Ascending aorta (tissue), 2 donors: ENCODE results near the gene NOD2. TPM values are rescaled to one million over a fixed set of nuclear protein-coding genes. Genes with fewer than 3 reads are reported as not detected.
A peak's percentile ranks its signal among the peaks of the same experiment; 100 is the strongest.

ENCODE experiments used
- DNase-seq, 2 donors: peaks; one replicate each; pipeline ENCODE4 v3.0.0-alpha.2; 2019; ENCODE audit warnings: low spot score in 2 of 2
- H3K27ac ChIP-seq, 2 donors: fragments of 200-600 bp; sonication (generic); one replicate each; pipeline ENCODE4 v1.5.1; 2016 to 2017; ENCODE audit warnings: mild to moderate bottlenecking in 1 of 2
- H3K27me3 ChIP-seq: fragments of 200-600 bp; sonication (generic); one replicate; pipeline ENCODE4 v1.5.1; 2017
- H3K36me3 ChIP-seq, 2 donors: fragments of 200-600 bp; sonication (generic); one replicate each; pipeline ENCODE4 v1.5.1; 2016
- H3K4me1 ChIP-seq, 2 donors: fragments of 200-600 bp; sonication (generic); one replicate each; pipeline ENCODE4 v1.5.1; 2016 to 2017; ENCODE audit warnings: mild to moderate bottlenecking in 1 of 2
- H3K4me3 ChIP-seq, 2 donors: fragments of 200-600 bp; sonication (generic); one replicate each; pipeline ENCODE4 v1.5.1; 2016 to 2017; ENCODE audit warnings: mild to moderate bottlenecking in 1 of 2
- H3K9me3 ChIP-seq, 2 donors: fragments of 200-600 bp; sonication (generic); one replicate each; pipeline ENCODE4 v1.5.1; 2016
- CTCF ChIP-seq, 3 experiments: fragments of 200-600 bp in 2 of 3; fragments of 450-650 bp in 1 of 3; sonication (generic) in 2 of 3; IDR thresholded peaks; one replicate each; pipeline ENCODE4 v1.5.1; 2016 to 2019; ENCODE audit warnings: antibody characterized with exemption in 3 of 3, mild to moderate bottlenecking in 1 of 3, moderate library complexity in 1 of 3
- intact Hi-C: fragments of 100-400 bp; cut with DNase I; formaldehyde crosslinking; loops from one replicate; pipeline ENCODE4 v1.15.1; 2023
- total RNA-seq: library from RNA; depleted of rRNA; stranded (reverse); fragments of >200 nt; gene quantifications from one replicate; pipeline ENCODE4 v1.1.0, GENCODE V29; 2016

The NOD2 gene
- total RNA-seq, 1 donor from 2014 or later, result 3.8 TPM

- Histone ChIP-seq H3K36me3 (no peaks in the 10 kb centered on the region), H3K9me3 (no peaks in the 10 kb centered on the region), H3K27ac (no peak overlapping the region), H3K27me3 (no peaks in the 10 kb centered on the region), H3K4me1 (peaks cover 0 to 8% of the 10 kb centered on the region in 2 donors), H3K4me3 (no peak overlapping the region)
- intact Hi-C loops, result no loop called here
- no peak for TF ChIP-seq CTCF (IDR thresholded peaks at IDR 0.05)
- no peak for DNase-seq
These were observed 16.6 kb downstream of the NOD2 start for GRCh38 chr16:50709980-50710379.

- no peak for TF ChIP-seq CTCF (IDR thresholded peaks at IDR 0.05)
- H3K27ac ChIP-seq, result no peak overlapping the region
- intact Hi-C loops, result no loop called here
- H3K9me3 ChIP-seq, result no peaks in the 10 kb centered on the region
- no peaks in the 10 kb centered on the region for H3K36me3 ChIP-seq
- DNase-seq, result no peak
- peaks cover 0 to 8% of the 10 kb centered on the region in 2 donors for H3K4me1 ChIP-seq
- no peaks in the 10 kb centered on the region for H3K27me3 ChIP-seq
- no peak overlapping the region for H3K4me3 ChIP-seq
These were observed 17.6 kb downstream of the NOD2 start for GRCh38 chr16:50711040-50711439.

- no peak for DNase-seq
- intact Hi-C loops, result no loop called here
- H3K4me1 ChIP-seq, result peaks cover 0 to 8% of the 10 kb centered on the region in 2 donors
- H3K9me3 ChIP-seq, result no peaks in the 10 kb centered on the region
- H3K27ac ChIP-seq, result peak overlapping the region in 1 of 2 donors; percentile 23
- H3K27me3 ChIP-seq, result no peaks in the 10 kb centered on the region
- TF ChIP-seq CTCF (IDR thresholded peaks at IDR 0.05), result no peak
- H3K4me3 ChIP-seq, result peak overlapping the region in 1 of 2 donors; percentile 20
- H3K36me3 ChIP-seq, result no peaks in the 10 kb centered on the region
These were observed 18.6 kb downstream of the NOD2 start for GRCh38 chr16:50711862-50712559.

- Histone ChIP-seq H3K27ac (no peak overlapping the region), H3K4me3 (no peak overlapping the region), H3K9me3 (no peaks in the 10 kb centered on the region), H3K36me3 (no peaks in the 10 kb centered on the region), H3K27me3 (no peaks in the 10 kb centered on the region), H3K4me1 (peaks cover 0 to 8% of the 10 kb centered on the region in 2 donors)
- no peak for TF ChIP-seq CTCF (IDR thresholded peaks at IDR 0.05)
- no peak for DNase-seq
- intact Hi-C loops, result no loop called here
These were observed 19.1 kb downstream of the NOD2 start for GRCh38 chr16:50712560-50712898.

GRCh38 chr16:50712956-50713355 lies 19.6 kb downstream of the NOD2 start:
- Histone ChIP-seq H3K4me1 (peaks cover 0 to 8% of the 10 kb centered on the region in 2 donors), H3K27me3 (no peaks in the 10 kb centered on the region), H3K27ac (no peak overlapping the region), H3K4me3 (no peak overlapping the region), H3K9me3 (no peaks in the 10 kb centered on the region), H3K36me3 (no peaks in the 10 kb centered on the region)
- intact Hi-C loops, result no loop called here
- no peak for DNase-seq
- no peak for TF ChIP-seq CTCF (IDR thresholded peaks at IDR 0.05)

GRCh38 chr16:50717091-50717490 lies 23.7 kb downstream of the NOD2 start:
- DNase-seq, result no peak
- Histone ChIP-seq H3K27ac (no peak overlapping the region), H3K36me3 (no peaks in the 10 kb centered on the region), H3K4me3 (no peak overlapping the region), H3K4me1 (peaks cover 0 to under 1% of the 10 kb centered on the region in 2 donors), H3K9me3 (no peaks in the 10 kb centered on the region), H3K27me3 (no peaks in the 10 kb centered on the region)
- intact Hi-C loops, result no loop called here
- no peak for TF ChIP-seq CTCF (IDR thresholded peaks at IDR 0.05)
